Heart right ventricle (tissue), 16 donors: ENCODE data around the gene DSG2. TPM values are rescaled to one million over a fixed set of nuclear protein-coding genes. Genes with fewer than 3 reads are reported as not detected.

Experiments used
- ATAC-seq, 8 donors: fragments of 200-7000 bp; cut with Tn5 transposase; one replicate each; pipeline ENCODE4 v1.9.1; 2020; ENCODE audit warnings: mild to moderate bottlenecking in 8 of 8, moderate library complexity in 8 of 8, moderate number of reproducible peaks in 1 of 8
- DNase-seq, 2 donors: peaks; one replicate each; pipeline ENCODE4 v3.0.0-alpha.2; 2020
- H3K27ac ChIP-seq, 10 donors: fragments of 200-600 bp; sonication (generic) in 2 of 10; one replicate each; pipeline versions ENCODE4 v1.5.0 to v1.8.0; 2020 to 2022; ENCODE audit warnings: mild to moderate bottlenecking in 3 of 10
- H3K27me3 ChIP-seq, 7 donors: fragments of 200-600 bp; one replicate each; pipeline ENCODE4 v1.8.0; 2021 to 2022; ENCODE audit warnings: mild to moderate bottlenecking in 2 of 7
- H3K36me3 ChIP-seq, 9 donors: fragments of 200-600 bp; sonication (generic) in 1 of 9; one replicate each; pipeline versions ENCODE4 v1.5.0 to v1.8.0; 2020 to 2022; ENCODE audit warnings: mild to moderate bottlenecking in 2 of 9
- H3K4me1 ChIP-seq, 9 donors: fragments of 200-600 bp; sonication (generic) in 1 of 9; one replicate each; pipeline versions ENCODE4 v1.5.0 to v1.8.0; 2020 to 2022; ENCODE audit warnings: mild to moderate bottlenecking in 4 of 9
- H3K4me3 ChIP-seq, 10 donors: fragments of 200-600 bp; sonication (generic) in 2 of 10; one replicate each; pipeline versions ENCODE4 v1.5.0 to v1.8.0; 2020 to 2022; ENCODE audit warnings: mild to moderate bottlenecking in 7 of 10, moderate library complexity in 2 of 10
- H3K9me3 ChIP-seq, 11 donors: fragments of 200-600 bp in 10 of 11; sonication (generic) in 2 of 11; one replicate each; pipeline versions ENCODE4 v1.5.0 to v1.8.0; 2013 to 2022; ENCODE audit warnings: mild to moderate bottlenecking in 2 of 11, control low read depth in 1 of 11, moderate library complexity in 1 of 11
- WGBS, 2 donors: extraction: QIAGEN DNeasy Blood & Tissue Kit; methylation state at CpG; one replicate each; pipeline ENCODE4 v1.1.7; 2013; ENCODE audit warnings: inconsistent platforms in 1 of 2; 5-methylcytosine and 5-hydroxymethylcytosine counted together
- intact Hi-C, 10 donors: fragments of 100-400 bp; cut with DNase I; formaldehyde crosslinking; loops; one replicate each; pipeline versions ENCODE4 v1.11.1 to v1.14.2; 2022
- polyA plus RNA-seq, 2 donors: library from polyadenylated mRNA; stranded (reverse); fragments of 200-250 nt; gene quantifications; one replicate each; pipeline ENCODE4 v1.2.3, GENCODE V29; 2013
- total RNA-seq, 10 donors: library from RNA; stranded (reverse); fragmentation: NEBNext Ultra II Directional in 3 of 10; extraction: Animal tissue kit (Norgen Biotek cat#: 25700) in 3 of 10; gene quantifications; one replicate each; pipeline versions ENCODE4 v1.2.1 to v1.2.4, GENCODE V29; 2021 to 2023
- TF ChIP-seq, protein P1 (sequence below), 9 donors: fragments of 200-600 bp; sonication (generic) in 2 of 9; IDR thresholded peaks; one replicate each; pipeline versions ENCODE4 v1.5.0 to v1.8.0; 2021 to 2022; ENCODE audit warnings: antibody characterized with exemption in 9 of 9, mild to moderate bottlenecking in 5 of 9, moderate library complexity in 1 of 9
- donor health status: Arrhythmogenic right ventricular cardiomyopathy.
- donor health status: ischemic (EF 13 %, LVEDD 7.1; RV severe dilation, severe dysfunction).
- donor health status: healthy with polysubstance abuse.
- donor health status: DM: no; HTN: yes; CAD: no.
- donor health status: DM: no; HTN: no; CAD: no.
- donor health status: ischemic (EF 25% LVEDD 6.9; RV normal size, moderate dysfunction).
- donor health status: ischemic (EF 25% LVEDD 5.7; RV mildly dilated, moderate dysfunction).
- donor health status: healthy.
- donor health status: DM: yes; HTN: yes; CAD: no.
- donor health status: Ischemic cardiomyopathy.
- donor health status: ischemic (EF 35%, LVEDD 5.7; RV mildly dilated, moderate dysfunction).
- donor health status: nonischemic (EF 11% LVEDD 7.7; RV severe dilation, severe dysfunction).
- donor health status: DM: yes; HTN: yes; CAD: no.
- donor health status: PGD.
- donor health status: ischemic (EF 29% LVEDD 5.4; RV normal size, mild dysfunction).
- donor health status: nonischemic (EF 23%, LVEDD 6.1; RV moderate dilation, normal function).

Gene DSG2
- total and polyA plus RNA-seq, 12 donors = 7.6 to 53.8 (median 39.9) TPM

DNA sequence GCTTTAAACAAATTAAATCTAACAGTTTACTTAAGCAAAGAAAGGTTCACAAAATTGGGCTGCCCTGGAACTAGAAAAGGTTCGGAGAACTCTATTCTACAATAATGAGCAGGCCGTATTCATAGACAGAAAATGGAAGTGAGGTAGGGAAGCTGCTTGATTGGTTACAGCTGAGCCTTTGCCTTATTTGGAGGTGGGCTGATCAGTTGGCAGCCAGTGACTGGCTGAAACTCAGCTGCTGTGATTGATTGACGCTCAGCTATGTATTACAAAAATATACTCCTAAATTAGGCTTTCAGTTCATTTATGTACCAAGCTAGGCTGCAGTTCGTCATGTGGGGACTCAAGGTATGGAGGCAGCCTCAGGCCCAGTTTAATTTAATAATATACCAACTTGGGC is 51.4 kb downstream of the DSG2 start:
- ATAC-seq (no peak), DNase-seq (no peak)
- H3K9me3 ChIP-seq = no peaks in the 10 kb centered on the region
- H3K4me3 ChIP-seq = no peak overlapping the region
- TF ChIP-seq, protein P1, sequence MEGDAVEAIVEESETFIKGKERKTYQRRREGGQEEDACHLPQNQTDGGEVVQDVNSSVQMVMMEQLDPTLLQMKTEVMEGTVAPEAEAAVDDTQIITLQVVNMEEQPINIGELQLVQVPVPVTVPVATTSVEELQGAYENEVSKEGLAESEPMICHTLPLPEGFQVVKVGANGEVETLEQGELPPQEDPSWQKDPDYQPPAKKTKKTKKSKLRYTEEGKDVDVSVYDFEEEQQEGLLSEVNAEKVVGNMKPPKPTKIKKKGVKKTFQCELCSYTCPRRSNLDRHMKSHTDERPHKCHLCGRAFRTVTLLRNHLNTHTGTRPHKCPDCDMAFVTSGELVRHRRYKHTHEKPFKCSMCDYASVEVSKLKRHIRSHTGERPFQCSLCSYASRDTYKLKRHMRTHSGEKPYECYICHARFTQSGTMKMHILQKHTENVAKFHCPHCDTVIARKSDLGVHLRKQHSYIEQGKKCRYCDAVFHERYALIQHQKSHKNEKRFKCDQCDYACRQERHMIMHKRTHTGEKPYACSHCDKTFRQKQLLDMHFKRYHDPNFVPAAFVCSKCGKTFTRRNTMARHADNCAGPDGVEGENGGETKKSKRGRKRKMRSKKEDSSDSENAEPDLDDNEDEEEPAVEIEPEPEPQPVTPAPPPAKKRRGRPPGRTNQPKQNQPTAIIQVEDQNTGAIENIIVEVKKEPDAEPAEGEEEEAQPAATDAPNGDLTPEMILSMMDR (IDR thresholded peaks at IDR 0.05) = no peak
- no peaks in the 10 kb centered on the region for H3K4me1 ChIP-seq
- WGBS, 2 donors = 90 to 93% methylated on average over 4 of the region's 4 CpGs
- intact Hi-C loops = no loop called here
- H3K27ac ChIP-seq = no peak overlapping the region
- H3K27me3 ChIP-seq = peaks cover 0 to 8% (median 0%) of the 10 kb centered on the region in 7 donors
- peaks cover 0 to 29% (median 0%) of the 10 kb centered on the region in 9 donors for H3K36me3 ChIP-seq

DNA sequence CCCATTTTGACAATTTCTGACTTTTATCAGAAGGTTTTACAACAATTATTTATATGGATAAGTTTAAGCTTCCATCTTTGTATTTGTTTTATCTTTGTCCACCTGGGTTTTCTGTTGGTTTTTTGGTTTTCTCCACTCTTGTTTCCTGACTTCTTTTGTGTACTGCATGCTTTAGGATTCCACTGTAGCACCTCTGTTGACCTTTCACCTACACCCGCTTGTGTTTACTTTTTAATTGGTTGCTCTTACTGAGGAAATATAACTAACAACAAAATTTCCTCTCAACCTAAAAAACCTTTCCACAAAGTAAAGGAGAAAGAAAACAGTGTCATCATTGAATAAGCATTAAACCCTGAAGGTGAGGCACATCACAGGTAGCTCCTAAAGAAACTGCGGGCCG is 53.9 kb downstream of the DSG2 start:
- H3K9me3 ChIP-seq = no peaks in the 10 kb centered on the region
- ATAC-seq (no peak), DNase-seq (no peak)
- WGBS, 2 donors = 74 to 97% methylated on average over 3 of the region's 3 CpGs
- no peak overlapping the region for H3K27ac ChIP-seq
- no peak overlapping the region for H3K4me3 ChIP-seq
- no peaks in the 10 kb centered on the region for H3K4me1 ChIP-seq
- H3K36me3 ChIP-seq = peaks cover 0 to 5% (median 0%) of the 10 kb centered on the region in 9 donors
- TF ChIP-seq, protein P1 (IDR thresholded peaks at IDR 0.05) = no peak
- peaks cover 0 to 17% (median 0%) of the 10 kb centered on the region in 7 donors for H3K27me3 ChIP-seq
- intact Hi-C loops = loop anchor here in 8 of 10 donors (5.0 to 10.0 kb wide), 6 partner anchors 73 to 557 kb away; no protein-coding TSS in a partner anchor

DNA sequence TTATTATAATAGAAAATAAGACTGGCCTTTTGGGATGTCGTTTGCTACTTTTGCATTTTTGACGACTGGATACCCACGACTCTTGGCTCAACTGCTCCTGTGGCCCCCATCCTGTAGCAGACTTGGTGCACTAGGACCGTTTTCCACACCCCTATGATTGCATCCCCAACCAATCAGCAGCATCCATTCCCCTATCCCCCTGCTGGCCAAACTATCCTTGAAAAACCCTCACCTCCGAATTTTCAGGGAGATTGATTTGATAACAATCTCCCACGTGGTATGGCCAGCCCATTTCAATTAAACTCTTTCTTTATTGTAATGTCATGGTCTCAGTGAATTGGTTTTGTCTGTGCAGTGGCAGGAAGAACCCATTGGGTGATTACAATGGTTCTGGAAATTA is 55.8 kb downstream of the DSG2 start:
- no peak overlapping the region for H3K4me3 ChIP-seq
- H3K27ac ChIP-seq = no peak overlapping the region
- TF ChIP-seq, protein P1 (IDR thresholded peaks at IDR 0.05) = no peak
- WGBS, 2 donors = 37 to 45% methylated on average over 6 of the region's 6 CpGs
- H3K9me3 ChIP-seq = no peaks in the 10 kb centered on the region
- ATAC-seq (no peak), DNase-seq (no peak)
- no peaks in the 10 kb centered on the region for H3K4me1 ChIP-seq
- intact Hi-C loops = loop anchor here in 8 of 10 donors (2.0 to 10.0 kb wide), 7 partner anchors 71 to 559 kb away; no protein-coding TSS in a partner anchor
- H3K27me3 ChIP-seq = peaks cover 0 to 17% (median 0%) of the 10 kb centered on the region in 7 donors
- no peaks in the 10 kb centered on the region for H3K36me3 ChIP-seq

DNA sequence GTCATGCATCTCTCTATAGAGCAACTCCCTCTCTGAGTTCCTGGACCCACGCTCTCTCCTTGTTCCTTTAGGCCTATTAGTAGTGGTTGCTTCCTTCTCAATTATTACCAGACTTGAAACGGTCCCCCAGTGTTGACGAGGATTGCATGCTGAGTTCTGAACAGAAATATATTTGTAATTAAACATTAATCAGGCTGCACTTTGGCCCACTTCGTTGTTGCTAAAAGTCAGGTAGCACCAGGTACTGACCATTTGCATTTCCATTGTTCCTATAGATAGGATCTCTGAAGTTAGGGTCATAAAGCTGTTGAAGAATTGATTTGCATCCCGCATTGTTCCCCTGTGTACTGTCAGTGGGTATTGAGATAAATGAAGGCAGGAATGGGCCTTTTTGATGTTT is 56.8 kb downstream of the DSG2 start:
- H3K27ac ChIP-seq = no peak overlapping the region
- 83 to 85% methylated on average over 5 of the region's 5 CpGs for WGBS, 2 donors
- H3K27me3 ChIP-seq = peaks cover 0 to 17% (median 0%) of the 10 kb centered on the region in 7 donors
- DNase-seq (no peak), ATAC-seq (no peak)
- no peaks in the 10 kb centered on the region for H3K4me1 ChIP-seq
- H3K9me3 ChIP-seq = no peaks in the 10 kb centered on the region
- no peak overlapping the region for H3K4me3 ChIP-seq
- TF ChIP-seq, protein P1 (IDR thresholded peaks at IDR 0.05) = no peak
- H3K36me3 ChIP-seq = no peaks in the 10 kb centered on the region
- intact Hi-C loops = loop anchor here in 9 of 10 donors (1.0 to 10.0 kb wide), 11 partner anchors 70 to 560 kb away; no protein-coding TSS in a partner anchor
